Measurements from ENCODE around the gene CADM2.

DNA sequence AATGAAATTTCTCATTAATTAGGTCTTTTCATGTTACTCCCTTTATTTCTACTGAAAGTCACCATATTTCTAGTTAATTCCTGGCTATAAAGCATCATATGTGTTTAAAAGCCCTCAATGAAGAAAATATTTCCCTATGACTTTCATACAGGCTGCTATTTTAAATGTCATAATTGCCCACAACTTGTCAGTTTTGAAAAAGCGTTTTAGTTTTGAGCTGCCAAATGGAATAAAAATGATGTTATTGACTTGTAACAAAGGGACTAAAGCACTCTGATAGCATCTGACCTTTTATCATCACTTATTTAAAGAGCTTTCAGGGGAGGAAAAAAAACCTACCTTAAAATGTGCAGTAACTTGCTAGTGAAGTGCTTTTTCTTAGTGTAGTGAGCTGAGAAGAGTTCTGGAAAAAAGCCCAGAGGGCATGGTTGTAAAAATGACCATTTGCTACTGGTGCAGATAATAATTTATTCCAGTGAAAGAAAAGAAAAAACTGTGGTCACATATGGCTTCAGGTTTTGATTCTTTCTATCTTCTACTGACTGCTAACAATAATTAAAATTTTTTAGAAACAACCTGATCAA is 877.2 kb downstream of the CADM2 start:
- TF ChIP-seq, protein P1, sequence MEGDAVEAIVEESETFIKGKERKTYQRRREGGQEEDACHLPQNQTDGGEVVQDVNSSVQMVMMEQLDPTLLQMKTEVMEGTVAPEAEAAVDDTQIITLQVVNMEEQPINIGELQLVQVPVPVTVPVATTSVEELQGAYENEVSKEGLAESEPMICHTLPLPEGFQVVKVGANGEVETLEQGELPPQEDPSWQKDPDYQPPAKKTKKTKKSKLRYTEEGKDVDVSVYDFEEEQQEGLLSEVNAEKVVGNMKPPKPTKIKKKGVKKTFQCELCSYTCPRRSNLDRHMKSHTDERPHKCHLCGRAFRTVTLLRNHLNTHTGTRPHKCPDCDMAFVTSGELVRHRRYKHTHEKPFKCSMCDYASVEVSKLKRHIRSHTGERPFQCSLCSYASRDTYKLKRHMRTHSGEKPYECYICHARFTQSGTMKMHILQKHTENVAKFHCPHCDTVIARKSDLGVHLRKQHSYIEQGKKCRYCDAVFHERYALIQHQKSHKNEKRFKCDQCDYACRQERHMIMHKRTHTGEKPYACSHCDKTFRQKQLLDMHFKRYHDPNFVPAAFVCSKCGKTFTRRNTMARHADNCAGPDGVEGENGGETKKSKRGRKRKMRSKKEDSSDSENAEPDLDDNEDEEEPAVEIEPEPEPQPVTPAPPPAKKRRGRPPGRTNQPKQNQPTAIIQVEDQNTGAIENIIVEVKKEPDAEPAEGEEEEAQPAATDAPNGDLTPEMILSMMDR (IDR thresholded peaks at IDR 0.05), result no peak
- no peak for TF ChIP-seq ZFX (IDR thresholded peaks at IDR 0.05; ENCODE audit: borderline replicate concordance)
